Measurements from ENCODE around the gene GID8. TPM values are rescaled to one million over a fixed set of nuclear protein-coding genes. Genes with fewer than 3 reads are reported as not detected.

Gene GID8
- total RNA-seq, 1 donor from 2014 or later: 48.7 TPM

DNA sequence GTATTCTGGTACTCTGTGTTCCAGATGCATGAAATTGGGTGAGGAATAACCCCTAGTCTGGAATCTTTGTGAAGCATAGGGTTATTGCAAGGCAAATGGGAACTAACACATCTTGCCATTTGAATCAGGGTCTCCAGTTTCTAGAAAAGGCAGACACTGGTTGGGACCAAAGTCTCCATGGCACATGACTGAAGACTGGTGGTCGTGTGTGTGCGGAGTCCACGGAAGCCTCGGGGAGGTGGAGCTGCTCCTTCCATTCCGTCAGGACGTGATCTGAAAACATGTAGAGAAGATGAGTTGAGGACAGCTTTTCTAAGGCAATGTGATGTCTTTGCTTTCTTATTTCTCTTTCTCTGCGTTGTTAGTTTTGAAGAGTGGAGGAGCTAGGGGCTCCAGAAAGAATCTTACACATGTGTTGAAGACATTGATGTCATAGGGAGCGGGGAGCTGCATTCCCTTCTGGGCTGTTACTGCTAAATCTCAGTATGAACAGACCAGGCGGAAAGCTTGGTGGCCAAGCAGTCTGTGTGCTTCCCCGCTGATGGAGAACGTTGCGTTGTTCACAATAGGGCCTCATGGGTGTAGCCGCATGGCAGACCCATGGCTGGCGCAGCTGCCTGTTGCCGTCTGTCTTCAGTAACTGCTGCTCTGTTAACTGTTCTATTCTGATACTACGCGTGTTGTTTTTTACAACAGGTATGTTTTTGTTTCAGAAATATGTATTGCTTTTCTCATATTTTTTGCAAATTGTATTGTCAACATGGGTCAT, 9.8 kb downstream of the GID8 start:
- no peaks in the 10 kb centered on the region for H3K36me3 ChIP-seq

DNA sequence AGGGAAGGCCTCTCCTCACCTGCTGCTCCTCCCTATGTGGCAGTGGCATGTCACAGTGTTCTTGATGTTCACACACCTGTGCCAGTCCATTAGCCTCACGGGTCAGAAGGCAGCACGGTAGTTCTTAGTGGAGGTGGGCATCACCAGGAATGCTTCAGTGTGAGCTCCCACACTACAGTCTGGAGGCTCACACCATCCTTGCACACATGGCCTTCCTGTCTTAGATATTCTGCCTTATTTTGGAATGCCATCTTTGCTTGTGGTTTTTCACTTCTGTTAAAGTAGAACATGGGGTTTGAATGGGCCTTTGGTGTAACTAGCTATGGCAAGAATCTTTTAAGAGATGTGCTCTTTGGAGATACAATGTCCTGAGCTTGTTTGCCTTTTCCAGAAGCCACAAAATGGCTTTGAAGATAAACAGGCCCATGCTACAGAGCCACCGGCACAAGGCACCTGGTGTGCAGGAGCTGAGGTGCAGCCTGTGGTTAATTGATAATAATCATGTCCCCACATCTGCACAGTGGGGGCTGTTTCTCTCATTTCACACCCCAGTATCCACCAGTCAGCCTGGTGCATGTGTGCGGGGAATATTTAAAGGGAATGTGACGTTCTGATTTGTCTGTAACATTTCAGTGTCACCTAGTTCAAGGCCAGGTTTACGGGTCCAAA, 11.3 kb downstream of the GID8 start:
- no peak overlapping the region for H3K27ac Mint-ChIP-seq
- no peak overlapping the region for H3K4me3 Mint-ChIP-seq

More for the DNA sequence above, 9.8 kb downstream of the GID8 start:
- DNase-seq (ENCODE audit: low spot score): no peak
- Mint-ChIP-seq H3K36me3 (peaks cover 44% of the 10 kb centered on the region), H3K4me1 (peaks cover 2% of the 10 kb centered on the region), H3K9me3 (no peaks in the 10 kb centered on the region), H3K27me3 (ENCODE audit: insufficient read depth, low read depth) (peaks cover 2% of the 10 kb centered on the region), H3K4me3 (no peak overlapping the region), H3K27ac (no peak overlapping the region)
- TF ChIP-seq, protein P1, sequence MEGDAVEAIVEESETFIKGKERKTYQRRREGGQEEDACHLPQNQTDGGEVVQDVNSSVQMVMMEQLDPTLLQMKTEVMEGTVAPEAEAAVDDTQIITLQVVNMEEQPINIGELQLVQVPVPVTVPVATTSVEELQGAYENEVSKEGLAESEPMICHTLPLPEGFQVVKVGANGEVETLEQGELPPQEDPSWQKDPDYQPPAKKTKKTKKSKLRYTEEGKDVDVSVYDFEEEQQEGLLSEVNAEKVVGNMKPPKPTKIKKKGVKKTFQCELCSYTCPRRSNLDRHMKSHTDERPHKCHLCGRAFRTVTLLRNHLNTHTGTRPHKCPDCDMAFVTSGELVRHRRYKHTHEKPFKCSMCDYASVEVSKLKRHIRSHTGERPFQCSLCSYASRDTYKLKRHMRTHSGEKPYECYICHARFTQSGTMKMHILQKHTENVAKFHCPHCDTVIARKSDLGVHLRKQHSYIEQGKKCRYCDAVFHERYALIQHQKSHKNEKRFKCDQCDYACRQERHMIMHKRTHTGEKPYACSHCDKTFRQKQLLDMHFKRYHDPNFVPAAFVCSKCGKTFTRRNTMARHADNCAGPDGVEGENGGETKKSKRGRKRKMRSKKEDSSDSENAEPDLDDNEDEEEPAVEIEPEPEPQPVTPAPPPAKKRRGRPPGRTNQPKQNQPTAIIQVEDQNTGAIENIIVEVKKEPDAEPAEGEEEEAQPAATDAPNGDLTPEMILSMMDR (IDR thresholded peaks at IDR 0.05): no peak
- TF ChIP-seq EZH2phosphoT487 (IDR thresholded peaks at IDR 0.05) (no peak), EZH2 (IDR thresholded peaks at IDR 0.05) (no peak)
- no peaks in the 10 kb centered on the region for H3K9me3 ChIP-seq (ENCODE audit: low read depth)
- peaks cover 20% of the 10 kb centered on the region for H3K79me2 ChIP-seq (ENCODE audit: low read depth)
- no peak overlapping the region for H3K4me3 ChIP-seq
- peaks cover 6% of the 10 kb centered on the region for H3K27me3 ChIP-seq
- no peak overlapping the region for H2AFZ ChIP-seq (replicated peaks)
- no peak overlapping the region for H3K27ac ChIP-seq
- no peak overlapping the region for H3K9ac ChIP-seq
- H4K20me1 ChIP-seq (ENCODE audit: low read depth): peaks cover 43% of the 10 kb centered on the region
- peaks cover 3% of the 10 kb centered on the region for H3F3A ChIP-seq (ENCODE audit: low read depth)
- no peak overlapping the region for H3K4me2 ChIP-seq
- peaks cover 2% of the 10 kb centered on the region for H3K4me1 ChIP-seq

DNA sequence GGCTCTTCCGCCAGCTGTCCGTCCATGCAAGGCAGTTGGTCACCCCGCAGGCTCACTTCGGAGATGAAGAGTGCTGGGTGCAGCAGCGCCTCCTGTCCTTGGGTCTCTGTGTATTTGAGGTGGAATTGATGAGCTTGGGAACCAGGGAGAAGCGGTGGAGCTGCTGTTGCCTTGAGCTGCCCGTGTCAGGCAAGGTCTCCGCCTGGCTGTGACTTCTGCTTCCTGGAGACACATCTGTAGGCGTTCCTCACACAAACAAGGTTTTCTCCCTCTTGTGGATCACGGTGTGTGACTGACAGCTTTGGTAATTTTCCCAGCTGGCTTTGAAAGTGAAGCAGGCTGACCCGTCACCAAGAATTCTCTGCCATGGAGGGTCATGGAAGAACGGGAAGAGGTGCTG, 12.0 kb downstream of the GID8 start:
- Histone ChIP-seq H2AFZ (replicated peaks) (no peak overlapping the region), H3K9ac (no peak overlapping the region), H4K20me1 (ENCODE audit: low read depth) (peaks cover 31% of the 10 kb centered on the region), H3K4me1 (peaks cover 21% of the 10 kb centered on the region), H3K27me3 (peaks cover 6% of the 10 kb centered on the region), H3K36me3 (no peaks in the 10 kb centered on the region), H3K4me3 (no peak overlapping the region), H3F3A (ENCODE audit: low read depth) (peaks cover 25% of the 10 kb centered on the region), H3K79me2 (ENCODE audit: low read depth) (peaks cover 12% of the 10 kb centered on the region), H3K9me3 (ENCODE audit: low read depth) (no peaks in the 10 kb centered on the region), H3K27ac (no peak overlapping the region), H3K4me2 (no peak overlapping the region)
- DNase-seq (ENCODE audit: low spot score): no peak
- no peaks in the 10 kb centered on the region for H3K9me3 Mint-ChIP-seq
- H3K4me3 Mint-ChIP-seq: no peak overlapping the region
- TF ChIP-seq EZH2phosphoT487 (IDR thresholded peaks at IDR 0.05): no peak
- TF ChIP-seq, protein P1 (IDR thresholded peaks at IDR 0.05): no peak
- TF ChIP-seq EZH2 (IDR thresholded peaks at IDR 0.05): no peak
- peaks cover 37% of the 10 kb centered on the region for H3K36me3 Mint-ChIP-seq
- peak overlapping the region; percentile 76 for H3K27ac Mint-ChIP-seq
- H3K27me3 Mint-ChIP-seq (ENCODE audit: insufficient read depth, low read depth): peaks cover 2% of the 10 kb centered on the region
- peaks cover 17% of the 10 kb centered on the region for H3K4me1 Mint-ChIP-seq

More for the DNA sequence above, 11.3 kb downstream of the GID8 start:
- Histone ChIP-seq H2AFZ (replicated peaks) (no peak overlapping the region), H3K36me3 (no peaks in the 10 kb centered on the region), H3F3A (ENCODE audit: low read depth) (peaks cover 19% of the 10 kb centered on the region), H3K4me1 (peaks cover 17% of the 10 kb centered on the region), H3K27me3 (peaks cover 6% of the 10 kb centered on the region), H3K27ac (no peak overlapping the region), H4K20me1 (ENCODE audit: low read depth) (peaks cover 35% of the 10 kb centered on the region), H3K4me2 (no peak overlapping the region), H3K79me2 (ENCODE audit: low read depth) (peaks cover 12% of the 10 kb centered on the region), H3K9me3 (ENCODE audit: low read depth) (no peaks in the 10 kb centered on the region), H3K4me3 (no peak overlapping the region), H3K9ac (no peak overlapping the region)
- no peak for DNase-seq (ENCODE audit: low spot score)
- peaks cover 13% of the 10 kb centered on the region for H3K4me1 Mint-ChIP-seq
- no peaks in the 10 kb centered on the region for H3K9me3 Mint-ChIP-seq
- peaks cover 41% of the 10 kb centered on the region for H3K36me3 Mint-ChIP-seq
- TF ChIP-seq EZH2phosphoT487 (IDR thresholded peaks at IDR 0.05): no peak
- TF ChIP-seq EZH2 (IDR thresholded peaks at IDR 0.05): no peak
- TF ChIP-seq, protein P1 (IDR thresholded peaks at IDR 0.05): no peak
- H3K27me3 Mint-ChIP-seq (ENCODE audit: insufficient read depth, low read depth): peaks cover 2% of the 10 kb centered on the region

Data from neural progenitor cell (in vitro differentiated cells).